Stimulated activated CD4-positive, alpha-beta T cell treated with anti-CD3 and anti-CD28 coated beads, TNF-alpha, amount 100 ng/mL, for 24 hours (primary cell): ENCODE measurements around the gene TBC1D8.

Experiments
- DNase-seq, 3 experiments: peaks; one replicate each; pipeline ENCODE4 v3.0.0-alpha.2; 2020; ENCODE audit warnings: low read depth in 3 of 3

TBC1D8 gene

DNA sequence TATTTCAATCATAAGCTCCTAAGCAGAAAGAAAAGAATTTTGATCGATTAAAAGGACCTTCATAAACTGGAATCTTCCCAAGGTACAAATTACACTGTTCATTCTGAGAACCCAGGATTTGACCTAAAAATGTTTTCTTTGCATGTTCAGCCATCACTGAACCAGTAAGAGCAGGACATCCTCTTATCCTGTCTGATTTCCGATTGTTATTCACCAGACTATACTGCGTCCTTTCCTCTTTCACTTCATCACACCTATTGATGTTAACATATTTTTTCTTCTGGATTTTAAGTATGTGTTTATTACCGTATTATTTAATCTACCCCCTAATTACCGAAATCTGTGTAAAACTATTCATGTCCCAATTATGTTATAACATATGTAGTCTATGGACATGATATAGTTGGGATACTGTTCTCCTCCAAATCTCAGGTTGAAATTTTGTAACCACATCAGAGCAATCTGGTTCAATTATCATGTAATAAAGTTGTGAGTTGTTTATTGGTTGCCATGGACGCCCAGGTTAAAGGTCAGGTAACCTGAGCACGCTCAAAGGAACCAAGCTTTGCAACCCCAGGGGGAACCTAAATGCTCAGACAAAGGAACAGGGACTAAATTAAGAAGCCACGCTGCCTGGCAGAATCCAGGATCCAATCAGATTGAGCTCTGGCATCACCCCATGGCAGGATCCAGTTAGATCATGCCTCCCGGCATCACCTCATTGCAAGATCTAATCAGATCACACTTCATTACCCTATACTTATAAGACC, 11.6 kb upstream of the TBC1D8 start:
- no peak for DNase-seq

DNA sequence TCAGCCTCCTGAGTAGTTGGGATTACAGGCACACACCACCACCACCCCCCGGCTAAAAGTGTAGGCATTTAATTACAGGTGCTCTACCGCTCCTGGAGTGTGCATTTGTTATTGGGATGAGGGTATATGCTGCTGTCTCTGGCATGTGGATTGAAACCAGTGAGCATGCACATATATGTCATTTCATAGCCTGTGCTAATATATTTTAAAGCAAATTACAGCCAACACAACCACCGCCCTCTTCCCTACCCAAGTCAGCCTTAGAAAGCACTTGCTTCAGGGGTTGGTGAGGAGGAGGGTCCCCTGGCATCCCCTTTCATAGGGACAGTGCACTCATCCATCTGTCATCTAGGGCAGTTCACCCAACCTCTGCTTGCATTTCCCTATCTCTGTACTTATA, 10.5 kb upstream of the TBC1D8 start:
- no peak for DNase-seq

DNA sequence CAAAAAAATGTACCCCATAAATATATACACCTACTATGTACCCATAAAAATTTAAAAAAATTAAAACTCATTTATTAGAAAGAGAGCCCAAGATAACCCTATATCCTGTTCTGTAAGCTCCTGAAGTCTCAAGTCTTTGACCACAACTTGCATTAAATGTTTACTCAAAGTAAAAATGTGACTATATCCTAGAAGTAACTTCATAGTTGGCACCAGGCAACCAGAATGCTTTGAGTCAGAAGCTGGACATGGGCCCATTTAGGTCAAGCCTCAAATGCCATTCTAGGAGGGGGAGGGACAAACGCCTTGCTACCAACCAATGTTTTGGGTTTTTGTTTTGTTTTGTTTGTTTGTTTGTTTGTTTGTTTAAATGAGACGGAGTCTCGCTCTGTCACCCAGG, 9.3 kb upstream of the TBC1D8 start:
- no peak for DNase-seq

- DNase-seq, result no peak
Measured at GRCh38 chr2:101159526-101159925, 8.3 kb upstream of the TBC1D8 start.

- DNase-seq, result no peak
Measured at GRCh38 chr2:101157272-101157671, 6.1 kb upstream of the TBC1D8 start.

GRCh38 chr2:101153787-101154186, 2.6 kb upstream of the TBC1D8 start:
- DNase-seq, result no peak

GRCh38 chr2:101153077-101153707, 2.0 kb upstream of the TBC1D8 start:
- no peak for DNase-seq

DNA sequence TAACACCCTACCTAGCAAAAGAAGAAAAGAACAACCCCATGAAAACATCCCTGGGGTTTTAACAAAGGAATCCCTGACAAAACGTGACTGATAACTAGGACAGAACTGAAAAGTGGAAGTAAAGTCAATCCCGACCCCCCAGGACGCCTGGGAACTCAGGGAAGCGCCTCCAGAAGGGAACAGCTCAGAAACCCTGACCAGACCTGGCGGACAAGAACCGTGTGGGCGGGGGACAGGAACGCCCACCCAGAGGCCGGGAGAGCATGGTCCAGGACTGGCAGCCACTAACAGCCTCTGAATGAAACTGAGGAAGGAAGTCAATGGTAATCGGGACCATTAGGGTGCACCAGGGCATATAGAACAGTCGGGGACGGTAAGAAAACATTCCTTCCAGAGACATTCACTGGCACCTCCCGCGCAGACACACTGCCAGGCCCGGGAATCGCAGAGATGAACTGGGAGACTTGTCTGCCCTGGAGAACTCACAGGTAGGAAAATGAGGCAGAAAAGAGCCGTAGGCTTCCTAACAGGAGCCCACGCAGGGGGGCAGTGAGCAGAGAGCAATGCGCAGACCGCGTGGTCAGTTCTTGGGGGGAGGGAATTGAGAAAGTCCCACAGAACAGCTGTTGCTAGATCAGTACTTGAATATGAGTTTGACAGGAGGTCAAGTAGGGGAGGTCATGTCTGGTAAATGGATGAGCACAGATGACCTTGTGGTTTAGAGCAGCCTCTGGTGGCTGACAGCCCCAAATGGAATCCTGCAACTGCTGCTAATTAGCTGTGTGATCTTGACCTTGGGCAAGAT, 1.3 kb upstream of the TBC1D8 start:
- no peak for DNase-seq

DNA sequence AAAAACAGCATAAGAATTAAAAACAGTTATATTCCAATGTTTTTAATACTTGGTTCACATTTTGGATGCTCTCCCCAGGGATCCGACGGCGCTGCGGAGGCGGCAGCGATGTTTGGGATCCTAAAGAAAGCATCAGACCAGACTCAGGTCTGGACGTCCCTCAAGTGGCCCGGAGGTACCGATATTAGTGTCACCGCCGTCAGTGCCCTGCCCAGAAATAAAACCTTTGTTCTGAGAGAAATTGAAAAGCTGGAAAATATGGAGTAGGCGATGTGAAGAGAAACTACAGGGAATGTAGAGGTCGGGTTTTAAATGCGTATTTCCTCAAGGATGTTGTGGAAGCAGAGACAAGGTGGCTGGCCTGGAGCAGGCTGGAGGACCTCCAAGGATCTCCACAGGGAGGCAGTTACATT, 683 bp upstream of the TBC1D8 start:
- DNase-seq, result no peak

DNA sequence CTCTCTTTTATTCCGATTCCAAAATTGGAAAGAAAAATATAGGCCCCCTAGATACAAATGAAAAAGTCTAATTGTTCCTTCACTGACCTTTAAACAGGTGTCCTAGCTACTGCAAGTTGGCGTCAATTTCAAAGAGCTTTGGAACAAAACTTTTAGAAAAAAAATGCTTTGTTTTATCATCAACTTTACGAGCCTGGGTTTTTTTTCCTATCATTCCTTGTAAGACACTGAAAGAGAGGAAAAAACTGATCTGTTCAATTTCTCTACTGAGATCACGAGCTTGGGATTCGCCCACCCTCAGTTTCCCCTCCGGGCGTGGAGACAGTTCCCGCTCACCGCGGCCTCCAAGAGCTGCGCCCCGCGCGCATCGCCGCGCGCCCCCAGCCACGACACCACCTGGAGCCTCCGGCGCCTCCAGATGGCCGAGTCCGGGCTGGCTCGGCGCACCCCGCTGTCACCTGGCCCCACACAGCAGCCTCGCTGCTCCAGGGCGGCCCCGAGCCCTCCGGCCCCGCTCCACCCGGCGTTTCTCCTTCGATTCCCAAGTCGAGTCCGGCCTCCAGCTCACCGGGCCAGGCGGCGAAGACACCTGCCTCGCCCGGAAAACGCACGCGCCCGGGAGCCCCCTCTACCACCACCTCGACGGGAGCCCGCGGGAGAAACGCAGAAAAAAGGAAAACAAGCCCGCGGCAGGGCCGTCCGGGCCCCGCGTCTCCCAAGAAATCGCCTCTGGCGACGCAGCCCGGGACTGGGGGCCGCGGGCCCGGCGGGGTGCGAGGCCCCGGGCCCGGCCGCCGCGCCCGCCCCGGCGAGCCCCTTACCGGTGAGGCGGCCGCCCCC, 656 bp downstream of the TBC1D8 start:
- DNase-seq, result peak in 1 of 3 experiments; percentile 22

GRCh38 chr2:101149241-101150192, 1.7 kb downstream of the TBC1D8 start:
- DNase-seq, result no peak

- no peak for DNase-seq
Measured at GRCh38 chr2:101148777-101149176, 2.4 kb downstream of the TBC1D8 start.

GRCh38 chr2:101147971-101148370, 3.2 kb downstream of the TBC1D8 start:
- DNase-seq, result no peak

DNA sequence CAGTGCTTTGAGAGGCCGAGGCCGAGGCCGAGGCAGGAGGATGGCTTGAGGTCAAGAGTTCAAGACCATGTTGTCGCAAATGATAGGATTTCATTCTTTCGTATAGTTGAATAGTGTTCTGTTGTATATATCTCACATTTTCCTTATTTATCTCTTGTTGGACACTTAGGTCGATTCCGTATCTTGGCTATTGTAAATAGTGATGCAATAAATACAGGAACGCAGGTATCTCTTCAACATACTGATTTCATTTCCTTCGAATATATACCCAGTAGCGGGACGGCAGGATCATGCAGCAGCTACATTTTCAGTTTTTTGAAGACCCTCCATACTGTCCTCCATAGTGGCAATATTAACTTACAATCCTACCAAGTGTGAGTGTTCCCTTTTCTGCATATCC, 4.1 kb downstream of the TBC1D8 start:
- no peak for DNase-seq

- no peak for DNase-seq
Measured at GRCh38 chr2:101146535-101146934, 4.6 kb downstream of the TBC1D8 start.

DNA sequence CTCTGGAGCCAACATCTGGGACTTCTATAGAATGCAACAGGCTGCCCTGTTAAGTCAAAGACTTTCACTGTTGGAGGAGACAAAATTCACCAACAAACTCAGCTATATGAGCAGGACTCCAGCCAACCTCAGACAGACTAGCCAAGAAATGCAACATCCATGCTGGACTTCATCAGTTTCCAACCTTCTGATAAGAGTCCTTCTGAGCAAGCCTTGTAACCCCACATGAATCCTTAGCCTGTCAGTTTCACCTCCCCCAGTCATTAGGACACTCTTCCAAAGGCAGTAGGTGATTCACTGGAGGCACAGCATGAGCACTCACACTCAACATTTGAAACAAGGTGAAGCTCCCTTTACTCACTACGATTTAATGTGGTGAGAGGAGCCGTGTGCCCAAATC, 5.8 kb downstream of the TBC1D8 start:
- no peak for DNase-seq

GRCh38 chr2:101142163-101142562, 9.0 kb downstream of the TBC1D8 start:
- no peak for DNase-seq

GRCh38 chr2:101140978-101141655, 10.1 kb downstream of the TBC1D8 start:
- no peak for DNase-seq

- no peak for DNase-seq
Measured at GRCh38 chr2:101140237-101140636, 10.9 kb downstream of the TBC1D8 start.

DNA sequence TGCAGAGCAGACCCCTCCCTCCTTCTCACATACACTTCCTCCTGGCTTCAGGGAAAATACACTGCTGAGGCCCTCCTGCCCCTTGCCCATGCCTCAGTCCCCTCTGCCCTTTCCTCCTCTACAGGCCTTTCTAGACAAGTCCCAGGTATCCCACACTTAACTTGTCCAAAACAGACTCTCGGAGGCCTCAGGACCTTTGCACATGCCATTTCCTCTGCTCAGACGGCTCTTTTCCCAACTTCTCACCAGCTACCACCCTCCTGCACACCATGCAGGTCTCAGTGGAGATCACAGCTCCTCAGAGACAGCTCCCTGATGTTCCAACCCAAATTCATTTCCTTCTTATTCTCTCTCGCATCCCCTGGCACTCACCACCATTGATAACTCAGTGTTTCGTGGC, 11.7 kb downstream of the TBC1D8 start:
- DNase-seq, result no peak
